A673 (cell line): Measurements from ENCODE around the gene TAS1R3.

Experiments
- CTCF ChIP-seq: fragments of 300-800, 200-600 bp; sonication (generic); conservative IDR thresholded peaks from 2 replicates; pipeline ENCODE4 v1.5.1; 2017; ENCODE audit warnings: low read depth, mild to moderate bottlenecking, antibody characterized with exemption, low read length, moderate library complexity, mixed read lengths
- EZH2 ChIP-seq: fragments of 200-600 bp; sonication (generic); IDR thresholded peaks from 2 replicates; pipeline ENCODE4 v1.6.1; 2017; ENCODE audit warnings: borderline replicate concordance, low read depth, mild to moderate bottlenecking, mixed read lengths, antibody characterized with exemption, low read length; ENCODE audit not compliant: poor library complexity, severe bottlenecking

- TF ChIP-seq CTCF (no peak), EZH2 (no peak)
Measured at GRCh38 chr1:1298861-1299685, 32.0 kb upstream of the TAS1R3 start.
